GM21390 (cell line): ENCODE measurements around the gene FOXJ1.

Source experiments
- ATAC-seq: cut with Tn5 transposase; IDR thresholded peaks from one replicate; pipeline ENCODE4 v1.9.1; 2021; ENCODE audit not compliant: unreplicated experiment

Gene FOXJ1

DNA sequence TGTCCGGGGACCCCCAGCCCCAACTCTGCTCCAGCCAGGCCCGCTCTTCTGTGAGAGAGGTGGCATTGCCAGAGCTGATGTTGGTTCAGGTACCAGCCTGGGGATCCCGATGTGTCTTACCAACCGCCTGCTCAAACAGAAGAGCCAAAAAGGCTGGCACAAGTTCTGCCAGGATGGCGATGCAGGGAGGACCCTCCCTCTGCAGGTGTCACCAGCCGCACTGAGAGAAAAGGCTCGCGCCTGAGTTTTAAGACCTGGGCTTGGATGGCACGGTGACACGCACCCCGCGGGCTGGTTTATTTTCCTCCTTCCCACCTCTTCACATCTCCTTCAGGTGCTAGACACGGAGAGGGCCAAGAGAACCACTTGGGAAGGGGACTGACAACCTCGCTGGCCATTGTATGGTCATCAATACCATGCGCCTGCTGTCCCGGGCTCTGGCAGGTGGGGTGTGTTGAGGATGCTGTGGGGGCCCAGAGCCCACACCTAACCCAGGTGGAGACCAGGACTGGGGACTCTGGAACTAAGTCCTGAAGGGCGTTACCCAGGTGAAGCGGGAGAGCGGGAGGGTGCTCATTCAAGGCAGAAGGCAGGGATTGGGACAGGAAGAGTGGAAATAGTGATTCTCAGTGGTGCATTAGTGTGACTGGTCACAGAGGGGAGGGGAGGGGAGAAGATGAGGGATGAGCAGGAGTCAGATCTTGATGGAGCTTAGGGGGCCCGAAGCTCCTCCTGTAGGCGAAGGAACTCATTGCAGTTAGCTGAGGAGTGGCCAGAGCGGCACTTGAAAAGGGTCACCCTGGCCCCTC lies 16.3 kb downstream of the FOXJ1 start:
- no peak for ATAC-seq

DNA sequence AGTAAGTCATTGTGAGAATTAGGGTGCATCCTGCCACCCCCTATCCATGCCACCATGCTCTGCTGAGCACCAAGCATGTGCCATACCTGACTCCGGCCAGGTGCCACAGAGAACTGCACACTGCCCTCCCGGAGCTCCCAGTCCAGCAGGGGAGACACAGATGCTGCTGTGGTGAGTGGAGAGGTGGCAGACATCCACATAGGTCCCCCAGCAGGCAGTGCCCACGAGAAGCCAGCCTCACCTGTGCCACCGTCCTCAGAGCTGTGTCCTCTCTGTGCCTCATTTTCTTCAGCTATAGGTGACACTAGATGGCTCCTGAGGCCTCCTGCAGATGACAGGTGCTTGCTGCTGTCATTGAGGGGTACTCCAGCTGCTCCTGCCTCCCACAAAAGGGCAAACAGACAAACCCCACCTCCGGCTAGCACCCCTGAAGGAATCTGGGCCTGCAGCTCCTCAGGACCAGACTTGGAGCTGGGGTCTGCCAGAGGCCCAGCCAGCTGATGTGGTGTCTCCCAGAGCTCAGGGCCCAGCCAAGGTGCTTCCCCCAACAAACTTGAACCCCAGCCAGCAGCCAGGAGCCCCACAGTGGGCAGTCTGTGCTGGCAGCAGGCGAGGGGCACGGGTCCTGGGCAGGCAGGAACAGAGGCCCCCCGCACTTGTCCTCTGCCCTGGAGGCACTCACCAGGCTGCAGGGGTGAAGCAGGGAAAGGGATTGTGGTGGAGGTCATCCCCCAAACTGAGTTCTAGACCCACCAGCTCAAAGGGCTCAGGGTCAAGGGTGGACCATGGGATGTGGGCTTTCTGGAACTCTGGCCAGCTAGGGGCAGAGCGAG lies 17.1 kb downstream of the FOXJ1 start:
- ATAC-seq, result no peak

- ATAC-seq, result no peak
Observed at GRCh38 chr17:76123191-76123499, 17.9 kb downstream of the FOXJ1 start.

DNA sequence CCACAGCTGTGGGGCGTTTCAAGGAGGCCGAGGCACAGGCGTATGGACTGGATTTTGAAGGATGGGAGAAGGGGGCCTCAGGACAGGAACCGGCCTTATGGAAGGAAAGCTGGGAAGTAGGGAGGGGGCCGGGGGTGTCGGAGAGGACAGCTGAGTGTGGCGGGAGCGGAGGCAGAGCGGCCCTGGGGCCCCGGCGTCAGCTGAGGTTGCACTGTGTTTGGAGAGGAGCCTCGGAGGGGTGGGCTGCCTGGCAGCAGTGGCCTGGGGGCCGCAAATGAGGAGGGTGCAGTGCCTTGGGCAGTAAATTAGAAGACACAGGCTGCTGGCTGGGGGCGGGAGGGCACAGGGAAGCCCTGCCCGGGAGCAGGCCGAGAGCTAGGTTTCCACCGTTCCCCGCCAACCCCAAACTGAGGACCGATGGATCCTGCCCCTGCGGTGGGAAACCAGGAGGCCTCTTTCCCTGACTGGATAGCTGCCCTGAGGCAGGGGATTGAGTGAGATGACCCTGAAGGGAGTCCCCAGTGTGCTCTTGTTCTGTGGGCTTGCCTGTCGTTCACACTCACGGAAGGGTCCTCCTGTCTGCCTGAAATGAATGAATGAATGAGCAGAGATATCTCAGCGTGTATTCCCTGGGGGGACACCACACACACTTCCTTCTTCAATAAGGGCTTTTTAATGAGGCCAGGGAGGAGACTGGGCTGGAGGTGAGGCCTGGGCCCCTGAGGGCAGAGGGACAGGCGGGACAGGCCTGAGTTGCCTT lies 18.4 kb downstream of the FOXJ1 start:
- no peak for ATAC-seq

DNA sequence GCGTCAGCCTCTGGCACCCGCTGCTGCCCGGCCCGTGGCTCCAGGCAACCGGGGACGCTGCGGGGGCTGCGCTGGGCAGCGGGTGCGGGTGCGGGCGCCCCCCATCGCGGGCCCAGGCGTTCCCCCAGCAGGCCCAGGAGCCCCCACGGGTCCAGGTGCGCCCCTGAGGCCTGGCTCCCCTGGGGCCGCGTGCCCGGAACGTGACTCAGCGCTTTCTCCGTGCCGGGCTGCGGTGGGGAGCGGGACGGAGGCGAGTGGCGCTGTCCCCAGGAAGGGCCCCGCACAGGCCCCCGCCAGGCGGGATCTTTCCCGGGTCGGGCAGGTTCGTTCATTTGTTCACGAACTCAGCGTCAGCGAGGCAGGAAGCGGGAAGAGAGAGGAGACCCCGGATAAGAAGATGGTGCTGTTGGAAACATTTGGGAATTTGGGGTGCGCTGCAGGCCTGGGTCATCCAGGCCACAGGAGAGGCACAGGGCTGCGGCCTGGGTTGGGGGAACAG lies 19.1 kb downstream of the FOXJ1 start:
- ATAC-seq, result no peak

DNA sequence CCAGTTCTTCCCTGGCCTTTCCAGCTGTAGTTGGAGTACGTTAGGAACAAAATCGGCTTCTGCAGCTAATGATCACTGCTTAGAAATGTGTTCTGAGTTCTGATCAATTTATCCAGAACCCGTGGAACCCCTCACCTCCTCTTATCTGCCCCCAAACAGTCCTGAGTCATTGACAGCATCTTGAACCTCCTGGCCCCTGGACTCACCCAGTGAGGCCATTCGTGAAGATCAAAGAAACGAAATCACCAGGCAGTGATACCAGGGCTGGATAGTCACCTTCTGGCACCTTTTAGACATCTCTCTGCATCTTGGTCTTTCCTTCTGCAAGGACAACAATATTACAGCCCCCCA lies 20.4 kb downstream of the FOXJ1 start:
- ATAC-seq, result no peak

DNA sequence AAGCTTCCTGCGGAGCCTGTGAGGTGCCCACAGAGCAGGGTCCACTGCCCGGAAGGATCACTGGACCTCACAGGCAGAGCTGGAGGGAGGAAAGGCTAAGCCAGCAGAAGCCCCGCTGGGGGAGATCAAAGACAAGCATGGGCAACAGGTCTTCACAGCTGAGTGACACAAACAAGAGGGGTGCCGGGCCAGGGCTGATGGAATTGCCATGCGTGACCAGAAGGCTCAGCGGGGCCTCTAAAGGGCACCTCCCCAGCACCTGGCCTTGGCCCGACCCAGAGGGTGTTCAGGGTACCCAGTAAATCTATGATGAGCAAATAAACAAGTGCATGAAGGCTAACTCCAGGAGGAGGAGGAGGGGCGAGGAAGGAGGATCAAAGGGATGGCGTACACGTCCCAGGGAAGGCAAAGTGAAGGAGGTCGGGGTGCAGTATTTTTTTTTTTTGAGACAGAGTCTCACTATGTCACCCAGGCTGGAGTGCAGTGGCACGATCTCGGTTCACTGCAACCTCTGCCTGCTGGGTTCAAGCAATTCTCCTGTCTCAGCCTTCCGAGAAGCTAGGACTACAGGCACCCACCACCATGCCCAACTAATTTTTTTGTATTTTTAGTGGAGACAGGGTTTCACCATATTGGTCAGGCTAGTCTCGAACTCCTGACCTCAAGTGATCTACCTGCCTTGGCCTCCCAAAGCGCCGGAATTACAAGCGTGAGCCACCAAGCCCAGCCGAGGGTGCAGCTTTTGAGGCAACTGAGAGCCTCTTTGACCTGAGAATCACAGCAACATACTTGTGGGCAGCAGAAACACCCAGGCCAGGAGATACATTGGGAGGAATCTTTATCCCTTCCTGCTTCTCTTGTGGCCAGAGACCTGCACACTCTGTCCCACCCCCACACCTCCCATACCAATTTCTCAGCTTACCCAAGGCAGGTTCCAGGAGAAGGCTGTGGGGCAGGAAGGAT lies 21.4 kb downstream of the FOXJ1 start:
- ATAC-seq, result no peak

GRCh38 chr17:76115138-76115754 lies 25.8 kb downstream of the FOXJ1 start:
- ATAC-seq, result no peak

GRCh38 chr17:76111956-76112355 lies 29.1 kb downstream of the FOXJ1 start:
- ATAC-seq, result no peak

- no peak for ATAC-seq
Observed at GRCh38 chr17:76107509-76107908, 33.5 kb downstream of the FOXJ1 start.

GRCh38 chr17:76106703-76107102 lies 34.3 kb downstream of the FOXJ1 start:
- no peak for ATAC-seq

DNA sequence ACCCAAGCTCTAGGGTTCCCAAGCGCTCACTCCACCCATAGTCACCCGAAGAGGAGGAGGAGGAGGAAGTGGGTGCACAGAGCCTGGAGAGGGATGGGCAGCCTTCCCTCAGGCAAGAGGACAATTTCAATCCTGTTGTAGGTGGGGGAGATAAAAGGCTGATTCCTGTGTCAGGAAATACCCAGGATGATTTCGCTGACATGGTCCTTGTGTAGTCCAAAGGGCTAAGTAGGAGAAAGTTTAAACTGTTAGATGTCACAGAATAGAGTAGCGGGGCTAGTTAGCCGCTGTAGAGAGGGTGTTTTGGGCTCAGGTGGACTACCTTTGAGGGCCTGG lies 36.2 kb downstream of the FOXJ1 start:
- ATAC-seq, result no peak

GRCh38 chr17:76104140-76104895 lies 36.7 kb downstream of the FOXJ1 start:
- ATAC-seq, result peak; percentile 8

DNA sequence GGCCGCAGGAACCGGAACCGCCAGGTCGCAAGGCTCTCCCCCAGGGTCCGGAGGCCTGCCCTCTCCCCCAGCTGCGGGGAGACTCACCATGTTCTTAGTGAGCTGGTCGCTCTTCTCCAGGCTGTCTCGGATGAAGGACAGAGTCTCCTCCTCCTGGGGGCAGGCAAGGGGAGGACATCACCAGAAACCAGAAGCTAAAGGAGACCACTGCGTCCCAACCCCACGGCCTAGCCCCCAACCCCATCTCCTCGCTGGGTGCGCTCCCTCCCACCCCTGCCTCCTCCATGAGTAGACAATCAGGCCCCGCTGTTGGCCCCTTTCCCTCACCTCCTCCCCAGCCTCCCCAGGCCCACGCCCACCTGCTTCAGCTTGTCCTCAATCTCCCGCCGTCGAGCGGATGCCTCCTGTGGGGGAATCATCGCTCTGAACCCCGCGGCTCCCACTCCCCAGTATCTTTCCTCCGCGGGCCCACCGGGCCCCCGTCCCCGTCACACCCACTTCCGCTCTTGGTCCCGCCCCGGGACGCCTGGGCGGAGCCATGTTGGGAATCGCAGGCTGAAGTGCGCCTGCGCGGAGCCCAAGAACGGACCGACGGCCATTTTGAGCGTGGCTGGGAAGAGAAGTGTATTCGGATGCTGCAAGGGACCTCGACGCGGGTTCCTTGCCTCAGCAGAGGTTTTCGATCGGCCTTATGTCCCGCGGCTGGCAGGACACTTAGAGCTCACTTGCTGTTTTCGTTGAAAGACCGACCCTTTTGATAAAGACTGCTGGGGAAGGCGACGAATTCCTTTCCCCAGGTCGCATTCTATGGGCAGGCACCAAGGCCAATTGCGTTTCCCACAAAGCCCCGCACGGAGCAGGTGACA lies 37.5 kb downstream of the FOXJ1 start, which contains the start of gene EXOC7:
EXOC7 (minus strand) TSS at position 514 of the 866 bp plus-strand sequence; CDS start at position 419, 95 bp downstream.
- peak; percentile 76 for ATAC-seq

DNA sequence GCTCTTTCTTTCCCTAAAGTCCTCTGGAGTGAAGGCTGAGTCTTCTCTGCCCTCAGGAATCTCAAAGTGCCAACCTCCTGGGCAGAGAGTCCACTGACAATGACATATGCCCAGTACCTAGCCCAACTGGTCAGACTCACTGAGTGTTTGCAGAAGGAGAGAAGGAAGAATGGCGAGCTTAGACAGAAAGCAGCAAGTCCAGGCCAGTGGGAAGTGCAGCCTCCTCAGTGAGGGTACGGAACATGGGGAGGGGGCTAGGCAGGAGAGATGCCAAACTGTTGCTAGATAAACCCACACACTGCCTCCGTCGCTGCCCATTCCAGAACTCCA lies 38.1 kb downstream of the FOXJ1 start:
- ATAC-seq, result no peak

GRCh38 chr17:76097716-76098295 lies 43.2 kb downstream of the FOXJ1 start:
- no peak for ATAC-seq

- ATAC-seq, result no peak
Observed at GRCh38 chr17:76095943-76096342, 45.1 kb downstream of the FOXJ1 start.

- ATAC-seq, result no peak
Observed at GRCh38 chr17:76094046-76094445, 47.0 kb downstream of the FOXJ1 start.
